Neural cell (in vitro differentiated cells): Measurements from ENCODE around the gene ZNF507. TPM values are rescaled to one million over a fixed set of nuclear protein-coding genes. Genes with fewer than 3 reads are reported as not detected.

Experiments used
- H2AFZ ChIP-seq: fragments of 200-600, 300-800 bp; sonication (generic), shearing (Covaris generic); 2 replicates; pipeline ENCODE4 v1.6.0; 2014; ENCODE audit warnings: low read depth, mild to moderate bottlenecking, antibody characterized with exemption, low read length, moderate library complexity
- H3F3A ChIP-seq: fragments of 200-600 bp; shearing (Covaris generic); 2 replicates; pipeline ENCODE4 v1.6.1; 2016; ENCODE audit warnings: mild to moderate bottlenecking, moderate library complexity, mixed read lengths, antibody characterized with exemption, low read length; ENCODE audit not compliant: insufficient read depth, poor library complexity, severe bottlenecking
- H3K27ac ChIP-seq: fragments of 200-600, 300-800 bp; sonication (generic), shearing (Covaris generic); 2 replicates; pipeline ENCODE4 v1.5.1; 2014; ENCODE audit warnings: mild to moderate bottlenecking, low read length, moderate library complexity
- H3K27me3 ChIP-seq: fragments of 300-800, 200-600 bp; sonication (generic), shearing (Covaris generic); 2 replicates; pipeline ENCODE4 v1.6.0; 2014; ENCODE audit warnings: mild to moderate bottlenecking, low read depth, low read length, moderate library complexity; ENCODE audit not compliant: insufficient read depth
- H3K36me3 ChIP-seq: fragments of 300-800, 200-600 bp; sonication (generic), shearing (Covaris generic); 2 replicates; pipeline ENCODE4 v1.5.1; 2014; ENCODE audit warnings: mild to moderate bottlenecking, antibody characterized with exemption, low read length, moderate library complexity; ENCODE audit not compliant: insufficient read depth
- H3K4me2 ChIP-seq: fragments of 300-800, 200-600 bp; sonication (generic), shearing (Covaris generic); 2 replicates; pipeline ENCODE4 v1.6.0; 2014; ENCODE audit warnings: mild to moderate bottlenecking, low read length
- H3K4me3 ChIP-seq: fragments of 300-800, 200-600 bp; sonication (generic), shearing (Covaris generic); 2 replicates; pipeline ENCODE4 v1.5.1; 2014; ENCODE audit warnings: mild to moderate bottlenecking, low read length, moderate library complexity
- H3K79me2 ChIP-seq: fragments of 200-600 bp; shearing (Covaris generic); replicated peaks from 2 replicates; pipeline ENCODE4 v1.6.0; 2014; ENCODE audit warnings: mild to moderate bottlenecking, low read length, moderate library complexity; ENCODE audit not compliant: insufficient read depth
- H3K9ac ChIP-seq: fragments of 300-800, 200-600 bp; sonication (generic), shearing (Covaris generic); 2 replicates; pipeline ENCODE4 v1.6.1; 2016; ENCODE audit warnings: mild to moderate bottlenecking, low read length, mixed read lengths
- H3K9me2 ChIP-seq: fragments of 200-600 bp; shearing (Covaris generic); 2 replicates; pipeline ENCODE4 v1.6.1; 2016; ENCODE audit warnings: mild to moderate bottlenecking, low read length, mixed read lengths; ENCODE audit not compliant: insufficient read depth
- H3K9me3 ChIP-seq: fragments of 200-600, 300-800 bp; sonication (generic), shearing (Covaris generic); 2 replicates; pipeline ENCODE4 v1.6.1; 2016; ENCODE audit warnings: mild to moderate bottlenecking, mixed run types, low read length, moderate library complexity, mixed read lengths
- H4K20me1 ChIP-seq: fragments of 200-600 bp; shearing (Covaris generic); 2 replicates; pipeline ENCODE4 v1.6.1; 2016; ENCODE audit warnings: mild to moderate bottlenecking, mixed run types; ENCODE audit not compliant: insufficient read depth
- CTCF ChIP-seq: fragments of 450-650 bp; IDR thresholded peaks from 2 replicates; pipeline ENCODE4 v1.5.1; 2014; ENCODE audit warnings: antibody characterized with exemption, mild to moderate bottlenecking, moderate library complexity; ENCODE audit not compliant: poor library complexity, severe bottlenecking
- EP300 ChIP-seq: fragments of 450-650 bp; conservative IDR thresholded peaks from 2 replicates; pipeline ENCODE4 v1.6.1; 2014; ENCODE audit warnings: antibody characterized with exemption, mild to moderate bottlenecking, moderate library complexity; ENCODE audit not compliant: poor library complexity, severe bottlenecking
- EZH2 ChIP-seq: fragments of 200-600, 300-800 bp; shearing (Covaris generic), sonication (generic); IDR thresholded peaks from 2 replicates; pipeline ENCODE4 v1.6.1; 2014; ENCODE audit warnings: antibody characterized with exemption, low read length, borderline replicate concordance, mild to moderate bottlenecking; ENCODE audit not compliant: insufficient read depth, poor library complexity, severe bottlenecking
- MXI1 ChIP-seq: fragments of 450-650 bp; conservative IDR thresholded peaks from 2 replicates; pipeline ENCODE4 v1.6.1; 2014; ENCODE audit warnings: antibody characterized with exemption, mild to moderate bottlenecking; ENCODE audit not compliant: poor library complexity, severe bottlenecking
- POLR2AphosphoS5 ChIP-seq: IDR thresholded peaks from 2 replicates; pipeline ENCODE4 v1.6.1; 2012
- RAD21 ChIP-seq: fragments of 450-650 bp; conservative IDR thresholded peaks from 2 replicates; pipeline ENCODE4 v1.6.1; 2014; ENCODE audit warnings: antibody characterized with exemption, mild to moderate bottlenecking, moderate library complexity
- REST ChIP-seq: IDR thresholded peaks from 2 replicates; pipeline ENCODE4 v1.6.1; 2012; ENCODE audit warnings: borderline replicate concordance
- SMC3 ChIP-seq: fragments of 450-650 bp; conservative IDR thresholded peaks from 2 replicates; pipeline ENCODE4 v1.6.1; 2014; ENCODE audit warnings: antibody characterized with exemption, mild to moderate bottlenecking, moderate library complexity; ENCODE audit not compliant: poor library complexity
- TAF1 ChIP-seq: IDR thresholded peaks from 2 replicates; pipeline ENCODE4 v1.6.1; 2012; ENCODE audit warnings: low read depth
- polyA plus RNA-seq: library from polyadenylated mRNA; depleted of rRNA; stranded (reverse); fragments of >200 nt; gene quantifications from 2 replicates; pipeline ENCODE4 v1.2.3, GENCODE V29; 2014

ZNF507 gene
- polyA plus RNA-seq, 1 donor from 2014 or later, result 9.9 TPM

GRCh38 chr19:32317086-32317485 is 28.3 kb upstream of the ZNF507 start:
- H3K4me2 ChIP-seq, result no peak overlapping the region
- H2AFZ ChIP-seq, result no peak overlapping the region
- H3K9ac ChIP-seq, result no peak overlapping the region
- no peaks in the 10 kb centered on the region for H3K9me3 ChIP-seq
- no peaks in the 10 kb centered on the region for H4K20me1 ChIP-seq
- H3F3A ChIP-seq, result no peaks in the 10 kb centered on the region
- H3K36me3 ChIP-seq, result no peaks in the 10 kb centered on the region
- H3K9me2 ChIP-seq, result no peaks in the 10 kb centered on the region
- no peaks in the 10 kb centered on the region for H3K27me3 ChIP-seq
- TF ChIP-seq RAD21 (no peak), TAF1 (no peak), EP300 (no peak), CTCF (no peak), EZH2 (no peak), POLR2AphosphoS5 (no peak), REST (no peak), MXI1 (no peak), SMC3 (no peak)
- no peak overlapping the region for H3K4me3 ChIP-seq
- no peaks in the 10 kb centered on the region for H3K79me2 ChIP-seq
- no peak overlapping the region for H3K27ac ChIP-seq

- no peaks in the 10 kb centered on the region for H3K9me2 ChIP-seq
- no peaks in the 10 kb centered on the region for H3K36me3 ChIP-seq
- H3K4me3 ChIP-seq, result no peak overlapping the region
- no peak overlapping the region for H3K27ac ChIP-seq
- H3K79me2 ChIP-seq, result no peaks in the 10 kb centered on the region
- H4K20me1 ChIP-seq, result no peaks in the 10 kb centered on the region
- H2AFZ ChIP-seq, result no peak overlapping the region
- TF ChIP-seq CTCF (peak; percentile 16), TAF1 (no peak), EP300 (no peak), SMC3 (no peak)
- H3K4me2 ChIP-seq, result no peak overlapping the region
- no peaks in the 10 kb centered on the region for H3K27me3 ChIP-seq
- no peak overlapping the region for H3K9ac ChIP-seq
- no peaks in the 10 kb centered on the region for H3F3A ChIP-seq
- H3K9me3 ChIP-seq, result no peaks in the 10 kb centered on the region
These were observed 26.4 kb upstream of the ZNF507 start for GRCh38 chr19:32318884-32319520.
